HG03066 (cell line): ENCODE results near the gene RAB24.
"Not testable (repeated sequence)": the region's sequence is repeated elsewhere in the genome, so short reads cannot be mapped to it uniquely, and the experiment has no call there.

ENCODE experiments used
- ATAC-seq: cut with Tn5 transposase; IDR thresholded peaks from one replicate; pipeline ENCODE4 v1.9.1; 2021; ENCODE audit warnings: low read depth; ENCODE audit not compliant: unreplicated experiment

RAB24 gene

GRCh38 chr5:177311723-177312648, 8.5 kb upstream of the RAB24 start, which contains the start of gene MXD3:
Gene MXD3 (minus strand): TSS chr5:177311898. CDS start chr5:177311830, 68 bp downstream.
- peak; percentile 76 for ATAC-seq

DNA sequence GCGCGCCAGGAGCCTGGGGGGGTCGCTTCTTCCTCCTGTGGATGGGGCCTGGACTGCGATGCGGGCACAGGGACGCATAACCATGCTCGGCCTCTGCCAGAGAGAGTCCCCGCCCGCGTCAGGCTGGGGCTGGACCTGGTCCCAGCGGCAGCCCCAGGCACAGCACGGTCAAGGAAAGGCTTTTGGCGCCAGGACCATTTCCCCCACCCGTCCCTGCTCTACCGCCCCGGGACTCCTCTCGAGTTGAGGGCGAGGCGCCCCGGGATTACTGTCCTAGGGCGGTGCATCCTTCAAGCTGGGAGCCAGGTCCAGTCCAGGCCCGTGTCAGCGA, 7.8 kb upstream of the RAB24 start:
- peak; percentile 5 for ATAC-seq

GRCh38 chr5:177310757-177311391, 7.4 kb upstream of the RAB24 start:
- peak; percentile 28 for ATAC-seq

GRCh38 chr5:177310332-177310731, 6.8 kb upstream of the RAB24 start:
- no peak for ATAC-seq

DNA sequence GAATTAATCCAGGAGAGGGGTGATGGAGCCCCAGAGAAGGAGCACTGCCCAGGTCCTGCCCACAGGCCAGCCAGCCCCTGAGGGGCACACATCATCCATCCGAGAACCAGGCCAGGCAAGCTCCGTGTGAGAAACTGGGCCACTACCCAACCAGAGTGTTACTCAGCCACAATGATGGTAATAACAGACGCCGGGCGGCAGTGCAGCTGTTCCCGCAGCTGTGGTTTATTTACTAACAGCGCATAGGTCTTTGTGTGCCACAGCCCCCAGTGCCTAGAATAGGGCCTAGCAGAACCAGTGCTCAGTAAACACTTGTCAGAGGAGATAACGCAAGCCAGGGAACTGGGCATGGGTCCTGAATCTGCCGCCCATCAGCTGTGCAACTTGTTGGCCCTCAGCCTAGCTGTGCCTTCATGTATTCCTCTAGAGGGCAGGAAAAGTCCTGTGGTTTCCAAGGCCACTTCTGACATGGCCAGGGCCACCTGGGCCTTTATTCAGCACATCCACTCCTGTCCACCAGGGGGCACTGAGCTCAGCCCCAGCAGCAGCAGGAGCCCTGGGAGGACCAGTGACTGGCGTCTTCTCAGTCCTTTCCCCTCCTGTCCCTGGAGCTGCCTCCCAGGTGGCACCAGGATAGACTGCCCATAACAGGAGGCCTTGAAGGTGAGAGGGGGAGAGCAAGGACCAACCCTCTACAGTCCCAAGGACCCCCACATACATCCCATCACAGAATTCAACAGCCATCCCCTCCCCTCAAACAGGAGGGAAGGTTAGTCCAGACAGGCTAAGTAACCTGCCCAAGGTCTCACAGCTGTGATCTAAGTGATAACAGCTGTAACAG, 6.1 kb upstream of the RAB24 start:
- ATAC-seq, result no peak

GRCh38 chr5:177308740-177309139, 5.2 kb upstream of the RAB24 start:
- ATAC-seq, result no peak

- no peak for ATAC-seq
These were observed 4.2 kb upstream of the RAB24 start for GRCh38 chr5:177307544-177308363.

DNA sequence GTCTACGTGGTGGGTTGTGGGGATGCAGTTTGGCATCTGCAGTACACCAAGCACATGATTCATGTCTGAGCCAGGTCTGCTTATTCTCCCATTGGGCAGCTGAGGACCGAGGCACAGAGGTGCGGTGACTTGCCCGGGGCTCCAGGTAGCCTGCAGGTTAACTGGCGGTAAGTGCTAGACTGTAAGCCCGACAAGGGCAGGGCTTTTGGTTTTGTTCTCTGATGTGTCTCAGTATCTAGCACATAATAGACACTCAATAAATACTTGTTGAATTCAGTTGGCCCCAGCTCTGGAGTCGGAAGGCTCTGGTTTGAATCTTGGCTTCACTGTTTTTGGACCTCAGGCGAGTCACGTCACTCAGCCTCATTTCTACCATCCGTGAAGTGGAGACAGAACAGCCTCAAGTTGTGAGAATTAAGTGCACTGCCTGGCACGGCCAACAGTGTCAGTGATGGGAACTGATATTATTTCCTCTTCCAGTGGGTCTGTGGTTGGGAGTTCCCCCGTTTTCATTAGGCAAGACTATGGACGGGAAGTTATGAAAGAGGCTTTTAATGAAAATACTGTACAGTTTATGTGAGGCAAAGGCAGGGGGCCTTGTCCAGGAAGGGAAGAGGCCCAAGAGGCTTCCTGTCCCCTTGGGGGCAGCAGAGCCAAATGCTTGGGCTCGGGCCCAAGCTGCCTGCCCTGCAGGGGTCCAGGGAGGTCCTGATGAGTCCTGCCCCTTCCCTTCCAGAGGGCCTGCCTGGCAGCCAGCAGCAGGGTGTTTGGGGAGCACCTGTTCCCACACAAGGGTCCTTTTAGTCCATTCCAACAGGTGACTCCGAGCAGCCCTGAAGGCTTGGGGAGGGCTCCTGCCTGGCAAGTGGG, 3.4 kb upstream of the RAB24 start:
- no peak for ATAC-seq

DNA sequence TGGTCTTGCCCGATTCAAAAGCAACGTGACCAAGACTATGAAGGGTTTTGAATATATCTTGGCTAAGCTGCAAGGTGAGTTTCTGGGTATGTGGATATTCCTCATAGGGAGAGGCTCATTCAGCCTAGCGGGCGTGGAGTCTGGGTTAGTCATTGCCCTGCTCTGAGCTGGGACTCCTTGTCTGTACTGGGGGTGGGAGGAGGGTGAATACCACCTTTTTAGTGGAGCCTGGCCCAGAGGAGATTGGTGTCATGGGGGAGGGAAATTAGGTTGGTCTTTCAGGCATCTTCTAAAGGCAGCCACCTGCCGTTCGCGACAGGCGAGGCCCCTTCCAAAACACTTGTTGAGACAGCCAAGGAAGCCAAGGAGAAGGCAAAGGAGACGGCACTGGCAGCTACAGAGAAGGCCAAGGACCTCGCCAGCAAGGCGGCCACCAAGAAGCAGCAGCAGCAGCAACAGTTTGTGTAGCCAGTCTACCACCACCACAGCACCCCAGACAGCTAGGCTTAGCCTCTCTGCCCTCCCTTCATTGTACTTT, 2.7 kb upstream of the RAB24 start:
- ATAC-seq, result not testable (repeated sequence)

GRCh38 chr5:177304392-177305119, 1.0 kb upstream of the RAB24 start:
- no peak for ATAC-seq

DNA sequence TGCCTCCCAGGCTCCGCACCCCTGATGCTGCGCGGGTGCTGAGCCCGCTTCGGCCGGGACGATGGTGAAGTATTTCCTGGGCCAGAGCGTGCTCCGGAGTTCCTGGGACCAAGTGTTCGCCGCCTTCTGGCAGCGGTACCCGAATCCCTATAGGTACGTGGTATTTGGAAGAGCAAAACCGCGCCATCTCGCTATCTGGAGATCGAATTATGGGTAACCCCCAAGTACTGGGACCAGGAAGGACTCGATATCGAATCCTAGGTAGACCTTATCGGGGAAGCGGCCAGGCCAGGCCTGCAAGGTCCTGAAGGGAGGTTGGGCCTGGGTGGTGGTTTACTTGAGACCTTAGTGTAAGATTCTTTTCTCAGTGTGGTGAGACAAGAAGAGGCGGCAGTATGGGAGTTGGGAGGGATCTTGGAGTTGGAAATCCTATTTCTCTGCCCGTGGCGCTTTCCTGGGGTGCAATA, 439 bp upstream of the RAB24 start:
- peak; percentile 1 for ATAC-seq

- no peak for ATAC-seq
These were observed 987 bp downstream of the RAB24 start for GRCh38 chr5:177302354-177303110.

- ATAC-seq, result no peak
These were observed 1.9 kb downstream of the RAB24 start for GRCh38 chr5:177301503-177302165.

DNA sequence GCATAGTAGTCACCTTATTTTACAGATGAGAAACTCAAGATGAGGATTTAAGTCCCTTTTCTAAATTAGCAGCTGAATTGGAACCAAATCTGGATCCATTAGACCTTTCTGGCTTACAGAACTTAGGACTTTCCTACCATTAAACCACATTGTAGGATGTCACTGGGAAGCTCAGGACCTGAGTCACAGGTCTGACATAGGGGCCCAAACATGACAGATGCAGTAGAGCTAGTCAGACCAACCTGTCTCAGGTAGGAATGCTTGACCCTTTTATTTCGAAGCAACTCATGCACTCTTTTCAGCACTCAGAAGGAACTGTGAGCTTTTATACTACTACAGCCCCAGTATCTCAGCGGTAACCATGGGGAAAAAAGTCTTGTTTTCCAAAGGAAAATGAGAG, 2.6 kb downstream of the RAB24 start:
- ATAC-seq, result no peak

DNA sequence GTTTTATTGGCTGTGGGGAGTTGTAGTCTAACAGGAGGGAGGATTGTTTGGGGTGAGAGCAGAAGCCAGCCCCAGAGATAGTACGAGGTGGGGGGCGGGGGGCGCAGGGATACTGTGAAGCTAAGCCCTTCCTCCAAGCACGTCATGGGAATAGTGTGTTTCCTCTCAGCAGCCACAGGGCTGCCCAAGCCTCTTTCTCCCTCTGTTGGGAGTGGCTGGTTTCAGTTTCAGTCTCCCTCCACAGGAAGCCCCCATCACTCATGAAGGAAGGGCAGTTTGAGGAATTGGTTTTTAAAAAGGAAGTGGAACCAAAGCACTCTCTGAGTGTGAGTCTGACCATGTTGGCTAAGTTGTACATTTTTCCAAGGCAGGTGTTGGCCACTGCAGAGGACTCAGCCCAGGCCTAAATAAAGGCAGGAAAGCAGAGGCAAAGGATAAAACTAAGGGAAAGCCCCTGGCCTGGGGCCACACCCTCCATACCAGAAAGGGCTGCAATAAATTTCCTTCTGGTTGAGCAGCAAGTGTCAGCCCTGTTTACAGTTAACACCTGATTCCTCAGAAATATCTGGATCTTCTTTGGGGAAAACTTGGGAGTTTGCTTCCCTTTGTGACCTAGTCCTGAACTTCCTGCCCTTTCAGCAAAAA, 3.2 kb downstream of the RAB24 start:
- ATAC-seq, result peak; percentile 37

- no peak for ATAC-seq
These were observed 3.8 kb downstream of the RAB24 start for GRCh38 chr5:177299697-177300096.
